Measurements from ENCODE around the gene GC.

The GC gene

GRCh38 chr4:71713611-71714203, 70.2 kb downstream of the GC start:
- no peak overlapping the region for H3K27ac Mint-ChIP-seq
- no peak overlapping the region for H3K4me3 Mint-ChIP-seq
- no peaks in the 10 kb centered on the region for H3K36me3 Mint-ChIP-seq
- H3K4me1 Mint-ChIP-seq, result no peaks in the 10 kb centered on the region
- no peak for ATAC-seq
- H3K9me3 Mint-ChIP-seq, result no peaks in the 10 kb centered on the region
- no peaks in the 10 kb centered on the region for H3K27me3 Mint-ChIP-seq

GRCh38 chr4:71711985-71712348, 71.9 kb downstream of the GC start:
- Mint-ChIP-seq H3K27ac (no peak overlapping the region), H3K4me1 (no peaks in the 10 kb centered on the region), H3K27me3 (no peaks in the 10 kb centered on the region), H3K9me3 (no peaks in the 10 kb centered on the region), H3K4me3 (no peak overlapping the region), H3K36me3 (no peaks in the 10 kb centered on the region)
- ATAC-seq, result no peak

- no peak for ATAC-seq
- H3K27me3 Mint-ChIP-seq, result no peaks in the 10 kb centered on the region
- H3K4me3 Mint-ChIP-seq, result no peak overlapping the region
- no peak overlapping the region for H3K27ac Mint-ChIP-seq
- no peaks in the 10 kb centered on the region for H3K4me1 Mint-ChIP-seq
- no peaks in the 10 kb centered on the region for H3K9me3 Mint-ChIP-seq
- no peaks in the 10 kb centered on the region for H3K36me3 Mint-ChIP-seq
These were observed 72.6 kb downstream of the GC start for GRCh38 chr4:71711044-71711984.

GRCh38 chr4:71709961-71710360, 73.9 kb downstream of the GC start:
- Mint-ChIP-seq H3K4me3 (no peak overlapping the region), H3K27ac (no peak overlapping the region), H3K36me3 (no peaks in the 10 kb centered on the region), H3K4me1 (no peaks in the 10 kb centered on the region), H3K27me3 (no peaks in the 10 kb centered on the region), H3K9me3 (no peaks in the 10 kb centered on the region)
- no peak for ATAC-seq

- no peaks in the 10 kb centered on the region for H3K36me3 Mint-ChIP-seq
- H3K27ac Mint-ChIP-seq, result no peak overlapping the region
- no peak overlapping the region for H3K4me3 Mint-ChIP-seq
- H3K27me3 Mint-ChIP-seq, result peaks cover 32% of the 10 kb centered on the region
- ATAC-seq, result no peak
- H3K4me1 Mint-ChIP-seq, result no peaks in the 10 kb centered on the region
- no peaks in the 10 kb centered on the region for H3K9me3 Mint-ChIP-seq
These were observed 85.7 kb downstream of the GC start for GRCh38 chr4:71698141-71698540.

- Mint-ChIP-seq H3K27ac (no peak overlapping the region), H3K4me3 (no peak overlapping the region), H3K27me3 (peaks cover 25% of the 10 kb centered on the region), H3K36me3 (no peaks in the 10 kb centered on the region), H3K4me1 (no peaks in the 10 kb centered on the region), H3K9me3 (no peaks in the 10 kb centered on the region)
- no peak for ATAC-seq
These were observed 86.8 kb downstream of the GC start for GRCh38 chr4:71697031-71697430.

GRCh38 chr4:71694961-71695360, 88.9 kb downstream of the GC start:
- no peak for ATAC-seq
- Mint-ChIP-seq H3K27me3 (peaks cover 25% of the 10 kb centered on the region), H3K4me3 (no peak overlapping the region), H3K27ac (no peak overlapping the region), H3K36me3 (no peaks in the 10 kb centered on the region), H3K9me3 (no peaks in the 10 kb centered on the region), H3K4me1 (no peaks in the 10 kb centered on the region)

GRCh38 chr4:71692963-71693362, 90.9 kb downstream of the GC start:
- H3K4me1 Mint-ChIP-seq, result no peaks in the 10 kb centered on the region
- ATAC-seq, result no peak
- H3K27me3 Mint-ChIP-seq, result peaks cover 36% of the 10 kb centered on the region
- no peaks in the 10 kb centered on the region for H3K36me3 Mint-ChIP-seq
- H3K27ac Mint-ChIP-seq, result no peak overlapping the region
- H3K4me3 Mint-ChIP-seq, result no peak overlapping the region
- no peaks in the 10 kb centered on the region for H3K9me3 Mint-ChIP-seq

- Mint-ChIP-seq H3K4me1 (no peaks in the 10 kb centered on the region), H3K27ac (no peak overlapping the region), H3K36me3 (no peaks in the 10 kb centered on the region), H3K27me3 (peaks cover 34% of the 10 kb centered on the region), H3K4me3 (no peak overlapping the region), H3K9me3 (no peaks in the 10 kb centered on the region)
- no peak for ATAC-seq
These were observed 91.7 kb downstream of the GC start for GRCh38 chr4:71692198-71692597.

All from stimulated activated memory B cell treated with anti-CD40 and anti-IgM and Interleukin-4, amounts not matched to agents 10 μg/mL and 1 μg/mL and 100 μg/mL, for 72 hours (primary cell).